ENCODE data around the gene APOBR. TPM values are rescaled to one million over a fixed set of nuclear protein-coding genes. Genes with fewer than 3 reads are reported as not detected.
A peak's percentile ranks its signal among the peaks of the same experiment; 100 is the strongest.

APOBR gene
- total and polyA plus RNA-seq, 2 of the 13 experiments (the other 11 are each of a cell fraction or from before 2014, with no cell fraction given): 0.03 TPM; not detected in 1

- no peak for TF ChIP-seq TFAP4 (IDR thresholded peaks at IDR 0.05; ENCODE audit: borderline replicate concordance, low read depth)
- no peak for TF ChIP-seq KAT2B (IDR thresholded peaks at IDR 0.05; ENCODE audit: borderline replicate concordance, low read depth, low read length)
- no peak for TF ChIP-seq ZNF331 (CRISPR knock-in tag; IDR thresholded peaks at IDR 0.05)
- peak; percentile 46; the same call in 1 of the 2 replicates for TF ChIP-seq ZNF607 (CRISPR knock-in tag; IDR thresholded peaks at IDR 0.05; ENCODE audit: borderline replicate concordance)
- TF ChIP-seq ZNF18 (CRISPR knock-in tag; IDR thresholded peaks at IDR 0.05; ENCODE audit: insufficient replicate concordance): no peak
- TF ChIP-seq ZNF501 (CRISPR knock-in tag; IDR thresholded peaks at IDR 0.05): peak; percentile 54; the same call in 1 of the 2 replicates
- TF ChIP-seq ZNF318 (CRISPR knock-in tag; IDR thresholded peaks at IDR 0.05): no peak
- TF ChIP-seq ZNF207 (IDR thresholded peaks at IDR 0.05; ENCODE audit: borderline replicate concordance): no peak
- TF ChIP-seq ZNF850 (CRISPR knock-in tag; conservative IDR thresholded peaks at IDR 0.05): no peak
- TF ChIP-seq ADNP (CRISPR knock-in tag; IDR thresholded peaks at IDR 0.05): no peak
Measured at GRCh38 chr16:28511801-28512789, 17.7 kb downstream of the APOBR start (continued).

Data from HepG2 (cell line).